Measurements from ENCODE around the gene CD38. TPM values are rescaled to one million over a fixed set of nuclear protein-coding genes. Genes with fewer than 3 reads are reported as not detected.
"Not testable (repeated sequence)": the region's sequence is repeated elsewhere in the genome, so short reads cannot be mapped to it uniquely, and the experiment has no call there.

Gene CD38
- 8.0 TPM for polyA plus RNA-seq (2012; ENCODE audit: low read depth, missing spikeins)

DNA sequence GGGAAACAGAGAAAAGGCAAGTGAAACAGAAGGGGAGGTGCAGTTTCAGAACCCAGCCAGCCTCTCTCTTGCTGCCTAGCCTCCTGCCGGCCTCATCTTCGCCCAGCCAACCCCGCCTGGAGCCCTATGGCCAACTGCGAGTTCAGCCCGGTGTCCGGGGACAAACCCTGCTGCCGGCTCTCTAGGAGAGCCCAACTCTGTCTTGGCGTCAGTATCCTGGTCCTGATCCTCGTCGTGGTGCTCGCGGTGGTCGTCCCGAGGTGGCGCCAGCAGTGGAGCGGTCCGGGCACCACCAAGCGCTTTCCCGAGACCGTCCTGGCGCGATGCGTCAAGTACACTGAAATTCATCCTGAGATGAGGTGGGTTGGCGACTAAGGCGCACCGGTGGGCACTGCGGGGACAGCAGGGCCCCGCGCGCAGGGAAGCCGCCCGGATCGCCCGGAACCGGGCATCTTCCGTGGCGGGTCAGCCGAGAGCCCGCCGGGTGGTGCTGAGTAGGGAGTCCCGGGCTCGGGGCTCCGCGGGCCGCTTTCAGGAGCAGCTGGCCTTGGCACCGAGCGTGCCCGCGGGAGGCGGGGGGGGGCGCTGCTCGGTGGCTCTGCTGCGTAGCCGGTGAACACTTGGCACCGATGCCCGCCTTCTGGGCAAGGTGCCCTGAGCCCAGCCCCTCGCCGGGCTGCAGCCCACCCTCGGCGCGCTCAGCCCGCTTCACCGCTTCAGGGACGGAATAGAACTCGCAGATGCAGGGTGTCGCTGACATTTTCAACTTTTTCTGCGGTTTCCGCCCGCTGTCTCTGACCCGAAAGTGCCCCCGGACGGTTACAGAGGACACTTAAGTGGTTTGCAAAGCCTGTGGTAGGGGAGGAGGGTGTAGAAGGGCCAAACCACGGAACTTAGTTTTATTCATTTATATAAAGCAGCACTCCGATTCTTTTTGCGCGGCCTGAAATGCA lies at the start of gene CD38:
Gene CD38, plus strand, starts transcription at position 40 of the 953 bp plus-strand sequence. Its CDS starts 87 bp downstream, at position 127.
- peak; percentile 96 for FAIRE-seq
- peak; percentile 49 for DNase-seq (ENCODE audit: insufficient read length, low spot score)

DNA sequence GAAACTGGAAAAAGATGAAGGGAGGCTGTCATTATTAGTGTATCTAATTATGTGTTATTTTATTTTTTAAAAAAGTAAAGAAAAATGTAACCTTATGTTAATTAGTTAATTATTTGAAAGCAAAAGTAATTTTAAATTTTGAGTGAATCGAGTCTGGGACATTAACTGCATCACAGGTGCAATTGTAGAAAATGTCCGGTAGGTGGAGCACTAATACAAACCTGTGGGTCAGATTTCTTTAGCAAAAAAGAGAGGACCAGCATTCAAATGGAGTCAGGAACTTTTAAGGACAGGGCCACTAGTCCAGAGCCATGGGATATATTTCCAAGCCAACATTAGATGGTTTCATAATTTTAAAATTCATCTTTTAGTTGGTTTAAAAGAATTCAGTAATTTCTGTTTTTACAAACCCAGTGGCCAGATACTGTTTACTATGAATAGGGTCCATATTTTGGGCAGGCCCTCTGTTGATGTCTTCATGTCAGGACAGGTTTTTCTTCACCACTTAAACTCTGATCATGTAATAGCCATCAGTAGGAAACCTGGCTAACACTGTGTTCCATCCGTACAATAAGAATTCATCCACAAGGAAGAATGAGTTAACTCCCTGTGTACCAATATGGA lies 48.1 kb upstream of the CD38 start:
- FAIRE-seq (peak; percentile 65), DNase-seq (ENCODE audit: insufficient read length, low spot score) (peak; percentile 23)
- TF ChIP-seq POLR2A (IDR thresholded peaks at IDR 0.05; ENCODE audit: low read depth, low read length): no peak
- no peak for TF ChIP-seq POLR2AphosphoS5 (IDR thresholded peaks at IDR 0.05; ENCODE audit: low read depth, low read length)
- no peak for TF ChIP-seq TAF1 (IDR thresholded peaks at IDR 0.05; ENCODE audit: low read depth, low read length)
- TF ChIP-seq POU2F2 (IDR thresholded peaks at IDR 0.05; ENCODE audit: low read depth, low read length): no peak
- no peak for TF ChIP-seq SPI1 (IDR thresholded peaks at IDR 0.05; ENCODE audit: low read depth, low read length)
- TF ChIP-seq PAX5 (IDR thresholded peaks at IDR 0.05; ENCODE audit: insufficient read depth, low read length, severe bottlenecking): no peak

More for the DNA sequence above, at the start of gene CD38:
- 0 out of 2 replicates have a peak, but pooled peaks have one; percentile 32 for TF ChIP-seq POLR2A (IDR thresholded peaks at IDR 0.05; ENCODE audit: low read depth, low read length)
- TF ChIP-seq POLR2AphosphoS5 (IDR thresholded peaks at IDR 0.05; ENCODE audit: low read depth, low read length): peak; percentile 33; the same call in 1 of the 2 replicates
- TF ChIP-seq POU2F2 (IDR thresholded peaks at IDR 0.05; ENCODE audit: low read depth, low read length): peak; percentile 97
- TF ChIP-seq TAF1 (IDR thresholded peaks at IDR 0.05; ENCODE audit: low read depth, low read length): 0 out of 2 replicates have a peak, but pooled peaks have one; percentile 44
- no peak for TF ChIP-seq SPI1 (IDR thresholded peaks at IDR 0.05; ENCODE audit: low read depth, low read length)
- no peak for TF ChIP-seq PAX5 (IDR thresholded peaks at IDR 0.05; ENCODE audit: insufficient read depth, low read length, severe bottlenecking)

DNA sequence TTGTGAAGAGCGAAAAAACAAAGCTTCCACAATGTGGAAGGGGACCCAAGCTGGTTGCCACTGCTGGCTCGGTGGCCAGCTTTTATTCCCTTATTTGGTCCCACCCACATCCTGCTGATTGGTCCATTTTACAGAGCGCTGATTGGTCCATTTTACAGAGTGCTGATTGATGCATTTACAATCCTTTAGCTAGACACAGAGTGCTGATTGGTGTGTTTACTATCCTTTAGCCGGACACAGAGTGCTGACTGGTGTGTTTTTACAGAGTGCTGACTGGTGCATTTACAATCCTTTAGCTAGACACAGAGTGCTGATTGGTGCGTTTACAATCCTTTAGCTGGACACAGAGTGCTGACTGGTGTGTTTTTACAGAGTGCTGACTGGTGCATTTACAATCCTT lies 45.1 kb upstream of the CD38 start:
- not testable (repeated sequence) for DNase-seq (ENCODE audit: insufficient read length, low spot score); FAIRE-seq

DNA sequence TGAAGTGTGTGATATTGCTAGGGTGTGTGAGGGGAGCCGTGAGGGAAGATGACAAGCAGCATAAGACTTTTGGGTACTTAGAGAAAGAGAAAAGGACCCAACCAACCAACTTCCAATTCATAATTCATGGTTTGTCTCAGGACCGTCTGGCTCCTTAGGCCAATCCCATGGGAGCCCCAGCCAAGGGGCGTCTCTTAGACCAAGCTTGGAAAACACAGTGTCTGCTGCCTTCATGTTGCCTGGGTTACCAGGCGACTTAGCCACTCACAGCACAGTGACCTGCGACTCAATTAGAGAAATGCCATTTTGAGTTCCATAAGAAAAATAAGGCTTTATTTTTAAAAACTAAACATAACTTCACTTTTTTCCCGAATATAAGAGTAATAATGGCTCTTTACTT lies 42.6 kb upstream of the CD38 start:
- DNase-seq (ENCODE audit: insufficient read length, low spot score): no peak

DNA sequence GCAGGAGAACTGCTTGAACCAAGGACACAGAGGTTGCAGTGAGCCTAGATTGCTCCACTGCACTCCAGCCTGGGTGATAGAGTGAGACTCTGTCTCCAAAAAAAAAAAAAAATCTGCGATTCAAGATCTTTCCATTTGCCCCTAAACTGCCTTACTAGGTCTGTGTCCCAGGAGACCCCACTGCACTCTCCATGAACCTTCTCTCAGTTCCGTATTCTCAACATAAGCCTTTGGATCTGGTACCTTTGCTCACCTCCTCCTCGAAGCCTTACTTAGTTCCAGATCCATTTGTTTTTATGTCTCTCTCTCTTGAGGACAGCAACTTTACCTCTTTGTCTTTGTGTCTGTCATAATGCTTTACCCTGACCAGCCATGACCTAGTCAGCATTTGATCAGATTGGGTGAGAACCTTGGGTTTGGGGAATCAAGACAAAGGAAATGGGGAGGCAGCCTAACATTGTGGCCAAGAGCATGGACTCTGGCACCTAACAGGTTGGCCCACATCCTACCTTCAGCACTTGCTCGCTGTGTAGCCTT lies 41.5 kb upstream of the CD38 start:
- no peak for DNase-seq (ENCODE audit: insufficient read length, low spot score)
- no peak for FAIRE-seq

More for the DNA sequence above, 42.6 kb upstream of the CD38 start:
- no peak for FAIRE-seq
- TF ChIP-seq POLR2A (IDR thresholded peaks at IDR 0.05; ENCODE audit: low read depth, low read length) (no peak), SPI1 (IDR thresholded peaks at IDR 0.05; ENCODE audit: low read depth, low read length) (no peak)

DNA sequence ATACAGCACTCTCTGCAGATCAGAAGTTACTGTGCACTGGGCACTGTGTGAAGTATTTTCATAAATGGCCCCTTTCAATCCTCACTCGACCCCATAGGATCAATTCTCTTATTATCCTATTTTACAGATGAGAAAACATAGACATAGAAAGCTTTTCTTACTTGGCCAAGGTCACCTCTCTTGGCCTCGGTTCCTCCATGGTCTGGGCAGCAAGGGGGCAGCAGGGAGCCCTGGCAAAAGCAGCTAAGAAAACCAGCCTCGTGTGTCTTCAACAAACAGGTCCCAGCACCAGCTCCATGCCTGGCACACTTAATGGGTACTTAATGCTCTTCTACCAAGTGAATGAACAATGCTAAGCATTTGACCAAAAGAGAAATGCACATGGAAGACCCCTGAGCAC lies 40.9 kb upstream of the CD38 start:
- no peak for FAIRE-seq
- TF ChIP-seq PAX5 (IDR thresholded peaks at IDR 0.05; ENCODE audit: insufficient read depth, low read length, severe bottlenecking) (no peak), POU2F2 (IDR thresholded peaks at IDR 0.05; ENCODE audit: low read depth, low read length) (no peak), TAF1 (IDR thresholded peaks at IDR 0.05; ENCODE audit: low read depth, low read length) (no peak), POLR2A (IDR thresholded peaks at IDR 0.05; ENCODE audit: low read depth, low read length) (no peak), POLR2AphosphoS5 (IDR thresholded peaks at IDR 0.05; ENCODE audit: low read depth, low read length) (no peak), SPI1 (IDR thresholded peaks at IDR 0.05; ENCODE audit: low read depth, low read length) (no peak)
- no peak for DNase-seq (ENCODE audit: insufficient read length, low spot score)

More for the DNA sequence above, 41.5 kb upstream of the CD38 start:
- TF ChIP-seq TAF1 (IDR thresholded peaks at IDR 0.05; ENCODE audit: low read depth, low read length): no peak
- TF ChIP-seq POU2F2 (IDR thresholded peaks at IDR 0.05; ENCODE audit: low read depth, low read length): no peak
- TF ChIP-seq SPI1 (IDR thresholded peaks at IDR 0.05; ENCODE audit: low read depth, low read length): no peak
- TF ChIP-seq PAX5 (IDR thresholded peaks at IDR 0.05; ENCODE audit: insufficient read depth, low read length, severe bottlenecking): no peak
- no peak for TF ChIP-seq POLR2AphosphoS5 (IDR thresholded peaks at IDR 0.05; ENCODE audit: low read depth, low read length)
- no peak for TF ChIP-seq POLR2A (IDR thresholded peaks at IDR 0.05; ENCODE audit: low read depth, low read length)

DNA sequence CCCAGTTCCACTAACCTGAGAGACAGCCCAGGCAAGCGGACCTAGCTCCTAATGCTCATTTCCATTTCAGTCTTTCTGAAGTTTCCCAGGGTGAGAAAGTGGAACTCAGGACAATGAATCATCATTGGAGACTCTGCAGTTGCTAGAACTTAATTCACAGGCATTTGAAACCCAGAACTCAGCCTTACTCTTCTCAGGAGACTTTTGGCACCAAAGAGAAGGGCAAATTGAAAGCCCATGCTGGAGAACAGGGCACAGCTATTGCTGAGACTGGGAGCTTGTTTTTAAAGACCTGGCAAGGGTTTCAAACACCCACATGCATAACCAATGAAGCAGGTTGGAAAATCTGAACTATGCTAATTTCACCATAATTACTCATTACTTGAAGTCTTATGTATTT lies 39.3 kb upstream of the CD38 start:
- TF ChIP-seq POU2F2 (IDR thresholded peaks at IDR 0.05; ENCODE audit: low read depth, low read length) (no peak), PAX5 (IDR thresholded peaks at IDR 0.05; ENCODE audit: insufficient read depth, low read length, severe bottlenecking) (no peak), TAF1 (IDR thresholded peaks at IDR 0.05; ENCODE audit: low read depth, low read length) (no peak), POLR2AphosphoS5 (IDR thresholded peaks at IDR 0.05; ENCODE audit: low read depth, low read length) (no peak), SPI1 (IDR thresholded peaks at IDR 0.05; ENCODE audit: low read depth, low read length) (no peak), POLR2A (IDR thresholded peaks at IDR 0.05; ENCODE audit: low read depth, low read length) (no peak)
- FAIRE-seq: no peak
- DNase-seq (ENCODE audit: insufficient read length, low spot score): no peak

DNA sequence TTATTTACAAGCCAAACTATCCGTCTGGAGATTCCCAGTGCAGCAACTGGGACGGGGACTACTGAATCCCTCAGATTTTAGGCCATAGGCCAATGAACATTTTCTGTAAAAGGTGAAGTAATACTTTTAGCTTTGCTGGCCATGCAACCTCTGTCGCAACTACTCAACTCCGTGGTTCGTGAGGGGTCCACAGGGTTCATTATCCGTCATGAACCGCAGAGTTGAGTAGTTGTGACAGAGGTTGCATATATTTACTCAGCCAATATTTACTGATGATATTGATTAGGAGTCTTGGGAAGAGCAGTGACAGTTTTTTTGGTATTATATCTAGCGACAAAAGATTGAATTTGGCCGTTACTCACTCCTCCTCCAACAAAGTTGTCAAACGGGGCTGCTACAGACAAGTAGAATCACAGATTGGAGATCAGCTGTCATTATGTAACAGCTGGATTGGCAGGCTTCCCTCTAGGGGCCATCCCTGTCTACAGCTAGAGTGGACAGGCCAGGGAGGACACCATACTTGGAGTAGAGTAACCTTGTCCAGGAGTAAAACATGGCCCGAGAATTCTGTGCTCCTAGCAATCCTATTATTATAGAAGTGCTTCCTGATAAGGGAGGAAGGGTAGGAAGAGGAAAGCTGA lies 37.2 kb upstream of the CD38 start:
- TF ChIP-seq SPI1 (IDR thresholded peaks at IDR 0.05; ENCODE audit: low read depth, low read length) (no peak), PAX5 (IDR thresholded peaks at IDR 0.05; ENCODE audit: insufficient read depth, low read length, severe bottlenecking) (no peak), TAF1 (IDR thresholded peaks at IDR 0.05; ENCODE audit: low read depth, low read length) (no peak), POU2F2 (IDR thresholded peaks at IDR 0.05; ENCODE audit: low read depth, low read length) (no peak), POLR2A (IDR thresholded peaks at IDR 0.05; ENCODE audit: low read depth, low read length) (no peak), POLR2AphosphoS5 (IDR thresholded peaks at IDR 0.05; ENCODE audit: low read depth, low read length) (no peak)
- FAIRE-seq (no peak), DNase-seq (ENCODE audit: insufficient read length, low spot score) (no peak)

DNA sequence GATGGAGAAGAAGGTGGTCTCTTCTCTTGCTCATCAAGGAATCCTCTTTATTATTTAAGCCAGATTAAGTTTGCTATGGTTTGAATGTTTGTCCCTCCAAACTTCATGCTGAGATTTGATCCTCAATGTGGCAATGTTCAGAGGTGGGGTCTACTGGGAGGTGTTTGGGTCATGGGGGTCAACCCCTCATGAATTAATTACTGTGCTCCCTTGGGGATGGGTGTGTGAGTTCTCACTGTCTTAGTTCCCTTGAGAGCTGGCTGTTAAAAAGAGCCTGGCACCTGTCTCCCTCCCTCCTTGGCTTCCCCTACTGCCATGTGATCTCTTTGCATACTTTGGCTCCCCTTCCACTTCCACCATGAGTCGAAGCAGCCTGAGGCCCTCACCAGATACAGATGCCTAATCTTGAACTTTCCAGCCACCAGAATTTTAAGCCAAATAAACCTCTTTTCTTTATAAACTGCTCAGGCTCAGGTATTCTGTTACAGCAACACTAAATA lies 36.0 kb upstream of the CD38 start:
- TF ChIP-seq SPI1 (IDR thresholded peaks at IDR 0.05; ENCODE audit: low read depth, low read length) (no peak), PAX5 (IDR thresholded peaks at IDR 0.05; ENCODE audit: insufficient read depth, low read length, severe bottlenecking) (no peak), POU2F2 (IDR thresholded peaks at IDR 0.05; ENCODE audit: low read depth, low read length) (no peak), POLR2A (IDR thresholded peaks at IDR 0.05; ENCODE audit: low read depth, low read length) (no peak), POLR2AphosphoS5 (IDR thresholded peaks at IDR 0.05; ENCODE audit: low read depth, low read length) (no peak), TAF1 (IDR thresholded peaks at IDR 0.05; ENCODE audit: low read depth, low read length) (no peak)
- DNase-seq (ENCODE audit: insufficient read length, low spot score): no peak
- no peak for FAIRE-seq

All from GM12891 (cell line).